Astrocyte (in vitro differentiated cells and primary cell): ENCODE measurements around the gene NCR2. TPM values are rescaled to one million over a fixed set of nuclear protein-coding genes. Genes with fewer than 3 reads are reported as not detected.

Source experiments
- DNase-seq: peaks from one replicate; pipeline ENCODE4 v3.0.0-alpha.2; 2010; ENCODE audit warnings: low read depth
- FAIRE-seq: peaks from 2 replicates; lab custom pipeline; 2011; peaks lifted over from hg19 to GRCh38; lab: Jason Lieb, UNC
- H2AFZ ChIP-seq: 2 replicates; pipeline ENCODE4 v1.6.0; 2012; ENCODE audit warnings: low read depth, low read length, inconsistent platforms
- H3K27ac ChIP-seq: 2 replicates; pipeline ENCODE4 v1.5.1; 2011; ENCODE audit warnings: low read depth, low read length, inconsistent platforms
- H3K27me3 ChIP-seq: 2 replicates; pipeline ENCODE4 v1.6.0; 2011; ENCODE audit warnings: low read length, inconsistent platforms; ENCODE audit not compliant: insufficient read depth
- H3K36me3 ChIP-seq: 2 replicates; pipeline ENCODE4 v1.5.1; 2011; ENCODE audit warnings: low read length, inconsistent platforms; ENCODE audit not compliant: insufficient read depth
- H3K4me1 ChIP-seq: 2 replicates; pipeline ENCODE4 v1.5.1; 2011; ENCODE audit warnings: low read length, inconsistent platforms; ENCODE audit not compliant: insufficient read depth
- H3K4me2 ChIP-seq: 2 replicates; pipeline ENCODE4 v1.6.0; 2012; ENCODE audit warnings: low read length, inconsistent platforms
- H3K4me3 ChIP-seq: 2 replicates; pipeline ENCODE4 v1.5.1; 2011; ENCODE audit warnings: low read depth, mild to moderate bottlenecking, low read length, inconsistent platforms; ENCODE audit not compliant: insufficient read depth
- H3K79me2 ChIP-seq: 2 replicates; pipeline ENCODE4 v1.6.0; 2012; ENCODE audit warnings: mild to moderate bottlenecking, low read length, inconsistent platforms; ENCODE audit not compliant: insufficient read depth
- H3K9ac ChIP-seq: 2 replicates; pipeline ENCODE4 v1.6.0; 2012; ENCODE audit warnings: mild to moderate bottlenecking, low read length, inconsistent platforms
- H3K9me3 ChIP-seq: 2 replicates; pipeline ENCODE4 v1.5.1; 2012; ENCODE audit warnings: low read depth, mild to moderate bottlenecking, low read length, inconsistent platforms; ENCODE audit not compliant: insufficient read depth
- H4K20me1 ChIP-seq: 2 replicates; pipeline ENCODE4 v1.6.0; 2012; ENCODE audit warnings: low read length, inconsistent platforms; ENCODE audit not compliant: insufficient read depth
- H3K27ac Mint-ChIP-seq: one replicate; pipeline ENCODE4 v1.8.0; 2021; ENCODE audit warnings: mild to moderate bottlenecking, mixed read lengths; ENCODE audit not compliant: unreplicated experiment
- H3K27me3 Mint-ChIP-seq: one replicate; pipeline ENCODE4 v1.8.0; 2021; ENCODE audit warnings: low read depth, mixed read lengths; ENCODE audit not compliant: unreplicated experiment
- H3K36me3 Mint-ChIP-seq: one replicate; pipeline ENCODE4 v1.8.0; 2021; ENCODE audit warnings: low read depth, mixed read lengths; ENCODE audit not compliant: unreplicated experiment
- H3K4me1 Mint-ChIP-seq: one replicate; pipeline ENCODE4 v1.8.0; 2021; ENCODE audit warnings: low read depth, mixed read lengths; ENCODE audit not compliant: unreplicated experiment
- H3K4me3 Mint-ChIP-seq: one replicate; pipeline ENCODE4 v1.8.0; 2021; ENCODE audit warnings: mild to moderate bottlenecking, moderate library complexity, mixed read lengths; ENCODE audit not compliant: unreplicated experiment
- H3K9me3 Mint-ChIP-seq: one replicate; pipeline ENCODE4 v1.8.0; 2021; ENCODE audit warnings: mild to moderate bottlenecking, mixed read lengths; ENCODE audit not compliant: unreplicated experiment
- EZH2 ChIP-seq: IDR thresholded peaks from 2 replicates; pipeline ENCODE4 v1.6.1; 2012; ENCODE audit warnings: mild to moderate bottlenecking, low read length, inconsistent platforms; ENCODE audit not compliant: insufficient read depth
- total RNA-seq: library from RNA; stranded (reverse); gene quantifications from 2 replicates; pipeline ENCODE4 v1.2.1, GENCODE V29; 2021
- TF ChIP-seq, protein P1 (sequence below): IDR thresholded peaks from 2 replicates; pipeline ENCODE4 v1.5.1; 2011; ENCODE audit warnings: low read depth, mild to moderate bottlenecking, inconsistent platforms, low read length, moderate library complexity; ENCODE audit not compliant: insufficient read depth

NCR2 gene
- total RNA-seq, 1 donor from 2014 or later: not detected

DNA sequence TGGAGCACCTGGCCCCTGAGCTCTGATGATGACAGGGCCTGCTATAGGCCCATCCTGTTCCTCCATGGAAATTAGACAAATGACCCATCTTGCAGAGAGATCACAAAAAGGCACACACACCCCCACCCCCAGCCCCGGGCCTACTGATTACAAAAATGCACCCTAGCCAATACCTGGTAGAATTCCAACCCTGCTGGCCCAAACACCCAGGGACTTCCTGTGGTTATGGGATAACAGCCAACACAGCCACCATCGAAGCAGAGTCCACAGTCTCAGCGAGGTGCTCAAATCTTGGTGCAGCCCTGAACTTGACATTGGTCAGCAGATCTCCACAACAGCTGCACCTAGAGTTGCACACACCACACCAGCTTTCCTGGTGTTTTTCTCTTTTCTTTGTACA is 17.0 kb downstream of the NCR2 start:
- no peak overlapping the region for H3K4me3 Mint-ChIP-seq
- H2AFZ ChIP-seq: no peak overlapping the region
- H3K9ac ChIP-seq: no peak overlapping the region
- no peak for DNase-seq
- no peaks in the 10 kb centered on the region for H3K36me3 Mint-ChIP-seq
- H3K27me3 ChIP-seq: peaks cover 18% of the 10 kb centered on the region
- no peaks in the 10 kb centered on the region for H3K79me2 ChIP-seq
- H4K20me1 ChIP-seq: no peaks in the 10 kb centered on the region
- peaks cover 11% of the 10 kb centered on the region for H3K9me3 Mint-ChIP-seq
- no peak for TF ChIP-seq EZH2
- TF ChIP-seq, protein P1, sequence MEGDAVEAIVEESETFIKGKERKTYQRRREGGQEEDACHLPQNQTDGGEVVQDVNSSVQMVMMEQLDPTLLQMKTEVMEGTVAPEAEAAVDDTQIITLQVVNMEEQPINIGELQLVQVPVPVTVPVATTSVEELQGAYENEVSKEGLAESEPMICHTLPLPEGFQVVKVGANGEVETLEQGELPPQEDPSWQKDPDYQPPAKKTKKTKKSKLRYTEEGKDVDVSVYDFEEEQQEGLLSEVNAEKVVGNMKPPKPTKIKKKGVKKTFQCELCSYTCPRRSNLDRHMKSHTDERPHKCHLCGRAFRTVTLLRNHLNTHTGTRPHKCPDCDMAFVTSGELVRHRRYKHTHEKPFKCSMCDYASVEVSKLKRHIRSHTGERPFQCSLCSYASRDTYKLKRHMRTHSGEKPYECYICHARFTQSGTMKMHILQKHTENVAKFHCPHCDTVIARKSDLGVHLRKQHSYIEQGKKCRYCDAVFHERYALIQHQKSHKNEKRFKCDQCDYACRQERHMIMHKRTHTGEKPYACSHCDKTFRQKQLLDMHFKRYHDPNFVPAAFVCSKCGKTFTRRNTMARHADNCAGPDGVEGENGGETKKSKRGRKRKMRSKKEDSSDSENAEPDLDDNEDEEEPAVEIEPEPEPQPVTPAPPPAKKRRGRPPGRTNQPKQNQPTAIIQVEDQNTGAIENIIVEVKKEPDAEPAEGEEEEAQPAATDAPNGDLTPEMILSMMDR: no peak
- peaks cover 4% of the 10 kb centered on the region for H3K9me3 ChIP-seq
- no peak overlapping the region for H3K27ac Mint-ChIP-seq
- H3K36me3 ChIP-seq: no peaks in the 10 kb centered on the region
- H3K4me2 ChIP-seq: no peak overlapping the region
- H3K4me1 ChIP-seq: no peaks in the 10 kb centered on the region
- H3K4me1 Mint-ChIP-seq: peaks cover 7% of the 10 kb centered on the region
- no peak overlapping the region for H3K4me3 ChIP-seq
- H3K27me3 Mint-ChIP-seq: peaks cover 61% of the 10 kb centered on the region
- FAIRE-seq: no peak
- no peak overlapping the region for H3K27ac ChIP-seq

- no peak for FAIRE-seq
- H3K4me1 Mint-ChIP-seq: peaks cover 7% of the 10 kb centered on the region
These were observed 17.5 kb downstream of the NCR2 start for GRCh38 chr6:41352907-41353306.

GRCh38 chr6:41353333-41353732 is 17.9 kb downstream of the NCR2 start:
- Mint-ChIP-seq H3K4me3 (no peak overlapping the region), H3K27ac (no peak overlapping the region), H3K9me3 (peaks cover 4% of the 10 kb centered on the region), H3K27me3 (peaks cover 58% of the 10 kb centered on the region), H3K36me3 (no peaks in the 10 kb centered on the region), H3K4me1 (peaks cover 7% of the 10 kb centered on the region)
- H3K9ac ChIP-seq: no peak overlapping the region
- H3K4me1 ChIP-seq: no peaks in the 10 kb centered on the region
- peaks cover 4% of the 10 kb centered on the region for H3K9me3 ChIP-seq
- H3K4me2 ChIP-seq: no peak overlapping the region
- no peak overlapping the region for H2AFZ ChIP-seq
- H3K27me3 ChIP-seq: peaks cover 18% of the 10 kb centered on the region
- DNase-seq (no peak), FAIRE-seq (no peak)
- H3K36me3 ChIP-seq: no peaks in the 10 kb centered on the region
- H3K79me2 ChIP-seq: no peaks in the 10 kb centered on the region
- H4K20me1 ChIP-seq: no peaks in the 10 kb centered on the region
- H3K4me3 ChIP-seq: no peak overlapping the region
- H3K27ac ChIP-seq: no peak overlapping the region
- no peak for TF ChIP-seq EZH2
- TF ChIP-seq, protein P1: no peak

More at GRCh38 chr6:41352907-41353306, 17.5 kb downstream of the NCR2 start:
- DNase-seq: no peak
- H3K27ac Mint-ChIP-seq: no peak overlapping the region
- Histone ChIP-seq H3K36me3 (no peaks in the 10 kb centered on the region), H3K4me1 (no peaks in the 10 kb centered on the region), H3K27me3 (peaks cover 18% of the 10 kb centered on the region), H3K4me2 (no peak overlapping the region), H3K4me3 (no peak overlapping the region), H4K20me1 (no peaks in the 10 kb centered on the region), H3K9me3 (peaks cover 4% of the 10 kb centered on the region), H3K79me2 (no peaks in the 10 kb centered on the region), H3K9ac (no peak overlapping the region), H3K27ac (no peak overlapping the region), H2AFZ (no peak overlapping the region)
- no peak overlapping the region for H3K4me3 Mint-ChIP-seq
- H3K36me3 Mint-ChIP-seq: no peaks in the 10 kb centered on the region
- H3K9me3 Mint-ChIP-seq: peaks cover 7% of the 10 kb centered on the region
- peaks cover 59% of the 10 kb centered on the region for H3K27me3 Mint-ChIP-seq
- no peak for TF ChIP-seq EZH2
- TF ChIP-seq, protein P1: no peak
